Neural cell (in vitro differentiated cells): Measurements from ENCODE around the gene ABAT.

Source experiments
- CTCF ChIP-seq: fragments of 450-650 bp; IDR thresholded peaks from 2 replicates; pipeline ENCODE4 v1.5.1; 2014; ENCODE audit warnings: antibody characterized with exemption, mild to moderate bottlenecking, moderate library complexity; ENCODE audit not compliant: poor library complexity, severe bottlenecking
- EP300 ChIP-seq: fragments of 450-650 bp; conservative IDR thresholded peaks from 2 replicates; pipeline ENCODE4 v1.6.1; 2014; ENCODE audit warnings: antibody characterized with exemption, mild to moderate bottlenecking, moderate library complexity; ENCODE audit not compliant: poor library complexity, severe bottlenecking
- EZH2 ChIP-seq: fragments of 200-600, 300-800 bp; shearing (Covaris generic), sonication (generic); IDR thresholded peaks from 2 replicates; pipeline ENCODE4 v1.6.1; 2014; ENCODE audit warnings: antibody characterized with exemption, low read length, borderline replicate concordance, mild to moderate bottlenecking; ENCODE audit not compliant: insufficient read depth, poor library complexity, severe bottlenecking
- POLR2AphosphoS5 ChIP-seq: IDR thresholded peaks from 2 replicates; pipeline ENCODE4 v1.6.1; 2012
- RAD21 ChIP-seq: fragments of 450-650 bp; conservative IDR thresholded peaks from 2 replicates; pipeline ENCODE4 v1.6.1; 2014; ENCODE audit warnings: antibody characterized with exemption, mild to moderate bottlenecking, moderate library complexity
- REST ChIP-seq: IDR thresholded peaks from 2 replicates; pipeline ENCODE4 v1.6.1; 2012; ENCODE audit warnings: borderline replicate concordance

- TF ChIP-seq CTCF (no peak), EP300 (no peak), EZH2 (no peak), POLR2AphosphoS5 (no peak), RAD21 (no peak), REST (no peak)
These were observed 29.3 kb downstream of the ABAT start for GRCh38 chr16:8703693-8704092.
